ENCODE measurements around the gene LIN9.

Gene LIN9

GRCh38 chr1:226324479-226324878 is 15.5 kb upstream of the LIN9 start:
- ChIA-PET CTCF (interaction anchor here (1.0 to 2.4 kb wide), 4 partner anchors 9 to 340 kb away, joined by 3 to 17 read pairs (median 3); partner anchors contain the start of gene LIN9), POLR2A (no interaction called here)
- no peak for TF ChIP-seq CTCF (IDR thresholded peaks at IDR 0.05; ENCODE audit: control extremely low read depth, extremely low read depth, low read depth, missing control alignments)
- no peak for DNase-seq (ENCODE audit: extremely low spot score)

GRCh38 chr1:226322986-226323385 is 14.0 kb upstream of the LIN9 start:
- no peak for TF ChIP-seq CTCF (IDR thresholded peaks at IDR 0.05; ENCODE audit: control extremely low read depth, extremely low read depth, low read depth, missing control alignments)
- DNase-seq (ENCODE audit: extremely low spot score): no peak
- POLR2A ChIA-PET: no interaction called here
- CTCF ChIA-PET: interaction anchor here (1.0 to 1.4 kb wide), 6 partner anchors 9 to 198 kb away, joined by 3 to 6 read pairs (median 4); no protein-coding TSS in a partner anchor

- CTCF ChIA-PET: interaction anchor here (1.7 kb wide), 1 partner anchor 12 kb away, joined by 5 read pairs; no protein-coding TSS in a partner anchor
- TF ChIP-seq CTCF (IDR thresholded peaks at IDR 0.05; ENCODE audit: control extremely low read depth, extremely low read depth, low read depth, missing control alignments): no peak
- DNase-seq (ENCODE audit: extremely low spot score): no peak
- POLR2A ChIA-PET: no interaction called here
These were observed 12.0 kb upstream of the LIN9 start for GRCh38 chr1:226320930-226321329.

- POLR2A ChIA-PET: no interaction called here
- DNase-seq (ENCODE audit: extremely low spot score): no peak
- no peak for TF ChIP-seq CTCF (IDR thresholded peaks at IDR 0.05; ENCODE audit: control extremely low read depth, extremely low read depth, low read depth, missing control alignments)
- CTCF ChIA-PET: interaction anchor here (1.6 to 1.8 kb wide), 2 partner anchors 12 to 15 kb away, joined by 5 to 6 read pairs; no protein-coding TSS in a partner anchor
These were observed 9.5 kb upstream of the LIN9 start for GRCh38 chr1:226318471-226318870.

GRCh38 chr1:226314055-226314454 is 5.1 kb upstream of the LIN9 start:
- CTCF ChIA-PET: interaction anchor here (1.1 to 1.4 kb wide), 3 partner anchors 9 to 73 kb away, joined by 3 to 4 read pairs (median 3); no protein-coding TSS in a partner anchor
- TF ChIP-seq CTCF (IDR thresholded peaks at IDR 0.05; ENCODE audit: control extremely low read depth, extremely low read depth, low read depth, missing control alignments): no peak
- POLR2A ChIA-PET: no interaction called here
- DNase-seq (ENCODE audit: extremely low spot score): no peak

GRCh38 chr1:226312065-226312464 is 3.1 kb upstream of the LIN9 start:
- no peak for TF ChIP-seq CTCF (IDR thresholded peaks at IDR 0.05; ENCODE audit: control extremely low read depth, extremely low read depth, low read depth, missing control alignments)
- DNase-seq (ENCODE audit: extremely low spot score): no peak
- POLR2A ChIA-PET: no interaction called here
- CTCF ChIA-PET: interaction anchor here (0.8 to 3.9 kb wide), 2 partner anchors 21 to 115 kb away, joined by 3 to 19 read pairs; no protein-coding TSS in a partner anchor

All from GM10248 (cell line).